Measurements from ENCODE around the gene CAND1.

- TF ChIP-seq CTCF (conservative IDR thresholded peaks at IDR 0.05) (no peak), ZFX (IDR thresholded peaks at IDR 0.05) (no peak)
Observed at GRCh38 chr12:67319936-67320335, 50.8 kb downstream of the CAND1 start.

Data from C4-2B (cell line).